NCI-H1092 treated with DMSO at 0.1 percent for 48 hours (cell line): ENCODE measurements around the gene TBC1D2B.

ENCODE experiments used
- DNase-seq: peaks from one replicate; lab custom pipeline; 2025; lab: John Stamatoyannopoulos, UW

The TBC1D2B gene

GRCh38 chr15:78054966-78055365 lies 22.5 kb downstream of the TBC1D2B start:
- DNase-seq, result no peak

- DNase-seq, result no peak
Measured at GRCh38 chr15:78054518-78054917, 23.0 kb downstream of the TBC1D2B start.

DNA sequence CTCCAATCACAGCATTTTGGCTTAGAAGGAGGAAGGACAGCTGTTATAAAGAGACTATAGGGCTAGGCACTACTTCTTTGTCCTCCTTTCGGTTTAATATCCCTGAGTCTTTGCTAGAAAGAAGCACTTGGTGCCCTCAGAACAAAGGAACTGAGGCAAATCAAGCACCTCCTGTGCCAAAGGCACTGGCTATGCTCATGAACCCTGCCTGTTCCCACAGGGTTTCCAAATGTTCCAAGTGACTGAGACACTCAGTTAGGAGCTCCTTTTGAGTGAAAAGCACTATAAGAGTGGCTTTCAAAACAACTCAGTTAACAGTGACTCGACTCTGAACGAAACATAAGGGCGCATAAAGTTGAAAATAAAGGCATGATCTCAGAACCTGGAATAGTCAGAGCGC lies 25.0 kb downstream of the TBC1D2B start:
- no peak for DNase-seq

DNA sequence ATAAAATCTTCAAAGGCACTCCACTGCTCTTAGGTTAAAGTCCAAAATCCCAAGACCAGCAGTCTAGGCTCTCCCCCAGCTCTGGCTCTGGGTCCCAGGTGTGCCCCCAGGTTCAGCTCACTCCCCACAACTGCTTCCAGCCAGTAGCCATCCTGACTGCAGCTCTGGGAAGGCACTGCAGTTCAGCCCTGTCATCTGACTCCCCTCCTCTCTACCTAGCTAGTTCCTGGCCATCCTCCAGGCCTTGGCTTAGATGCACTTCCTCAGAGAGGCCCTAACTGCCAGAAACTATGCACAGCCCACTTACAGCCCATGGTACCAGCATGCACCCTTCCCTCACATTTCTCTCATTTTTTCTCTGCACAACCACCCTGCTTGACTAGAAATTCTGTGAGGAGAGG lies 25.5 kb downstream of the TBC1D2B start:
- DNase-seq, result peak; percentile 13

DNA sequence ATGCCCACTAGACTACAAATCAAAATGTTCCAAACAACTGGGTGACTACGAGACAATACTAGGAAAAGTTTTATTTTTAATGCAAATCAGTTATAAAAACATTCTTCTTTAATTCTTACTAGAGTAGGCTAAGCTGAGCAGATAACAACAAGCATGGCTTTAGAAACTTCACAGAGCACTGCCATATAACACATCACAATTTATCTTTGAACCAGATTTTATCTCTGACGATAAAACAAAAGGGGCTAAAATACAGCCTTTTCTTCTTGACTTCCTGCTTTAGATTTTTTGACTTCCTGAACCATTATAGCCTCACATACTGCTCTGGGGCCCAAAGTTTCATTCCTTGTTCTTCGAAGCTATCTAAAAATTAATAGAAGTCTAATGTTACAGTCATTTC lies 25.9 kb downstream of the TBC1D2B start:
- no peak for DNase-seq

GRCh38 chr15:78050826-78051225 lies 26.7 kb downstream of the TBC1D2B start:
- DNase-seq, result no peak

GRCh38 chr15:78050441-78050809 lies 27.1 kb downstream of the TBC1D2B start:
- DNase-seq, result no peak

- DNase-seq, result no peak
Measured at GRCh38 chr15:78049691-78050440, 27.6 kb downstream of the TBC1D2B start.

DNA sequence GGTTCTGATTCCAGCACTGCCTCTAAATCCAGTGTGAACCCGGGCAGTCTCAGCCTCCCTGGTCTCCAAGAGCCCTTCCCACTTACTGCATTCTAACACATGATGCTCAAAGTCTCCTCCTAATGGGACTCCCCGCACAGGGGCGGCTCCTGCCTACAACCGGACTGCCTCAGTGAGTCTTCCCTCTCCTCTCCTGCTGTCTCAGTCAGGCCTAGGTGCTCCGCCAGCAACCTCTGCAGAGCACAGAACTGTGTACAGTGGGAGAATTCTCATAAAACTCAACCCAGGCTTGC lies 28.9 kb downstream of the TBC1D2B start:
- DNase-seq, result no peak

DNA sequence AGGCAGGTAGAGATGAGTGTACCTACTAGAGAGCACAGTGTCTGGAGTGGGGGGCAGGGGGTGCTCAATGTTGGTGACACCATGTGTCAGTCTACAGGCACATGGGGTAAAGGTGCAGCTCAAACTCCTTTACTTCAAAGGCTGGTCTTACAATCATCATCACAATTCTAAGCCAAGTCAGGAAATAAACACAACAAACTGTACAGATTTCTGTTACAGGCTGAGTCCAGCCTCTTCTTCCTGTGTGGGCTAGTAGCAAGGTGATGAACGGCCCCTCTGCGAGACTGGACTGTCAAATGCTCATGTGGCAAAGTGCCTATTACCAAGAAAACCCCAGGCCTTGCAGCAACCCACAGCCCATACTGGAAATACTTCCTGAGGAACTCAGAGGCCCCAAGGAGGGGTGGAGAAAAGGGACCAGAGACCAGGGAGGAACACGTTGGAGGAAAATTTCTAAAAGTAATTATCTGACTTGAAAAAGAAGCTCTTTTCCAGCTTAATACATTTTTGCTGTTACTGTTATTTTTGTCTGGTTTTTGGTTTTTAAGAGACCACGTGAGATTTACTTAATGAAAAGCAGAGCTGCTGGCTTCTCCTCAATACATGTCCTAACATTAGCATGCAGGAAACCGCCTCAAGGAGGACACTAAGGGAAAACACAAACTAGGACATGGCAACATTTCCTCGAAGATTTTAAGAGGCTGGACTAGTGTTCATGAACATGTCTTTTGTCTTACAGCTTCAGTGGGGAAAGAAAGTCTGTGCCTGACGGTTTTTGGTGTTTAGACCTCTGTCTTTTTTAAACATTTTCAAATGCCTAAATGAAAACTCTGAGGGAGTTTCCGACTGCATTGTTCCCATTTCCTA lies 29.5 kb downstream of the TBC1D2B start:
- DNase-seq, result no peak

- no peak for DNase-seq
Measured at GRCh38 chr15:78046796-78047341, 30.6 kb downstream of the TBC1D2B start.

DNA sequence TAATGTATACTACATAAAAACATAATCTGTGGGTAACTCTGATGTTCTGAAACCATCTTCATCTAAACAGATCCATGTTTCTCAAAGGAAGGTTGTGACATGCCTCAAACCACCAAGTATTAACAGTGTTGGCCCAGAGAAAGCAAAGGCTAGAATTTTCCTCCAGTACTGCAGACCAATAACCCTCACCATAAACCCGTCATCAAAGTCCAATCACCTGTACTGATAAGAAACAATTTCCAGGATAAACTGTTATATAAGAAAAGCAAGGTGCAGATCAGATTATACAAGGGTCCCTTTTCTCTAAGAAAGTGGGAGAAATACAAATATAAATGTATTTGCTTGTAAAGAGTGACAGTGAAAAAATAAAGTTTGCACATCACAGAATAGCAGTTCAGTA lies 32.3 kb downstream of the TBC1D2B start:
- no peak for DNase-seq

DNA sequence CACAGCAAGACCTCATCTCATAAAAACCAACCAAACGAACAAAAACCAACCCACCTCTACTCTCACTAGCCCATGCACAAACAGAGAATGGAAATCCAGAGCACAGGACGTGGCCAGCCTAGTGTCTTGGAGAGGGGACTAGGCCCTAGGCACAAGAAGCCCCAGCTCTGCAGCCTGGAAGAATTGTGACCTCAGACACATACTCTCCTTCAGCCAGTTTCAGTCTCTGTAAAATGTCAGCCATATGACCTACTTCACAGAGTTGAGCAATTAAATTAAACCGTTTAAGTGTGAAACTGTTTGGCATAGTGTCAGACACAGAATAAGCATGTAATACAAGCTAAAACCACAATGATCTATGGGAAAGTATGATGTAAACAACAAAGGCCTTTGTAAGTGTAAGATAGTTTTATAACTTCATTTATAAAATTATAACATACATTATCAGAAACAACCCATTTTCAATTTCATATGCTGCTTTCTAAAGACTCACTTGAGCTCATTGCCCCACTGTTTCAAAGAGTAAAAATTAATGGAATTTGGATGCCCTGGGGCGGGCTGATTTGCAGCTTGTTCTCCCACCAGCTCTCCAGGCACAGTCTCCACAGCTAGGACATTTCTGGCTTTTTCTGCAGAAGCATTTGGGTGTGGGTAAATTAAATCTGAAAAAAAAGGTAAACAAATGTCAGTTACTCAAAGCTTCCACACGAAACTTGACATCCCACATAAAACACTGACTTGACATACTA lies 32.9 kb downstream of the TBC1D2B start:
- no peak for DNase-seq

DNA sequence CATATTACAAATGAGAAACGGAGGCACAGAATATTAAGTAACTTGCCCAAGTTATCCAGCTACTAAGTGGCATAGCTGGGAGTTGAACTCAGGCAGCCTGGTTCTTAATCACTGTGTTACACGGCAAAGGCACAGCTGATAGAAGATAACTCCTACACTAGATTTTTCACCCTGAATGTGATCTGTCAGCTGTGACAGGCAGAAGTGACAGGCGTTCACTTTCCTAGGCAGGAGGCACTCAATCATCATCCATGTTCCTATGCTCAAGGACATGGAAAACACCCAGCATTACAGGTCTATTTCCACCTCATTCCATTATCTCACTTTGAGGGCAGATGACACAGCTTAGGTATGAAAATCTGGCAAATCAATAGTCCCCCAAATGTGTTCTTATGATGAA lies 35.6 kb downstream of the TBC1D2B start:
- DNase-seq, result no peak

DNA sequence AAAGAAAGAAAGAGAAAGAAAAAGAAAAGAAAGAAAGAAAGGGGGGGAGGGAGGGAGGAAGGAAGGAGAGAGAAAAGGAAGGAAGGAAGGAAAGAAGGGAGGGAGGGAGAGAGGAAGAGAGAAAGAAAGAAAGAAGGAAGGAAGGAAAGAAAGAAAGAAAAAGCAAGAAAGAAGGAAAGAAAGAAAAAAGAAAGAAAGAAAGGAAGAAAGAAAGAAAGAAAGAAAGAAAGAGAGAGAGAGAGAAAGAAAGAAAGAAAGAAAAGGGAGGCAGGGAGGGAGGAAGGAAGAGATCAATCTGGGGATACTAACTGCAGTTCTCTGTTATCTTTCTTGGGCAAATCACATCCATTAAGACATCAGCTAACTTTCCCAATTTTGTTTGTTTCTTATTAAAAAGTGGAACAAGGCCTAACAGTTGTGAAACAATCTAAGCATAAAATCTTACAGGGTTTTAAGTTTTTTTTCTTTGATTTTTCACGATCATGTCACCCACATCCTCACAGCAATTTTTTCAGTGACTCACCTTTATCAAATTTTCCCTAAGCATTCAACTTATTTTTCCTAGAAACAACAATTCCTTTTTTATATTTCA lies 36.8 kb downstream of the TBC1D2B start:
- no peak for DNase-seq

- no peak for DNase-seq
Measured at GRCh38 chr15:78038585-78039247, 38.8 kb downstream of the TBC1D2B start.

DNA sequence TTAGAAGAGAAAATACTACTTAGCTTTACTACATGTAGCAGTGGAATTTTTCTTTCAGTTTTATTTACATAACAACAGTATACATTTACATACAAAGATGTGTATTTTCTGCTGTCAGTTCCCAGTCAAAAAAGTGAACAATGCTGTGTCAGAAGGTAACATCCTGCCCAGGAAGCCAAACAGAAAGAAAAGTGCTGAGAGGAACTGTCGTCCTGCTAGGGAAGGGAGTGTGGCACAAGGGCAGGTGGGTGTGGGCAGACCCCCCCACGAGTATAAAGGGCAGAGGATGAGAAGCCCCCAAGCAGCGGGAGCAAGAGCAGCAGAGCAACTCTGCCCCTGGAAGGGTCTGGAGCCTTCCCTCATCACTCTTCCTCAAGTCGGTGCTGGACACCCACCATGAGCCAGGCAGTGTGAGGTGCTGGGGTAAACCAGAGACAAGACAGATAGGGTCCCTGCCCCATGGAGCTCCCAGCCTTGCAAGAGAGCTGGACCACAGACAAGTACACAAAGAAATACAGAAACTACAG lies 39.7 kb downstream of the TBC1D2B start:
- no peak for DNase-seq

DNA sequence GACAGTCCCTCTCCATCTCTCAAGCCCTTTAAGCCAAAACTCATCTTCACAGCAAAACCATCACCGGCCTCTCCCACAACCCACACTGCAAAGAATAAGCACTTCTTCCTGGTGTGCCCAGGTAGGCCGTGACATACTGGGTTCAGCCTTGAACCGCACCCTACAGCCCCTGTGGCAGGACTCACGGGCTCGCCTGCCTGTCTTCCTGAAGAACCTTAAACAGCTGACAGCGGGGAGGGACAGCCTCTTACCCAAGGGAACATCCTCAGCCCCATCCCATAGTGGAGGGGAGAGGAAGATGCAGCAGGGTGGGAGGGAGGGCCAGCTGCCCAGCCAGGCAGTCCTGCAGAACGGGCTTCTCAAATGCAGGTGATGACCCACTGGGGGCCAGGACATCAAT lies 40.2 kb downstream of the TBC1D2B start:
- no peak for DNase-seq

- no peak for DNase-seq
Measured at GRCh38 chr15:78035861-78036476, 41.5 kb downstream of the TBC1D2B start.

DNA sequence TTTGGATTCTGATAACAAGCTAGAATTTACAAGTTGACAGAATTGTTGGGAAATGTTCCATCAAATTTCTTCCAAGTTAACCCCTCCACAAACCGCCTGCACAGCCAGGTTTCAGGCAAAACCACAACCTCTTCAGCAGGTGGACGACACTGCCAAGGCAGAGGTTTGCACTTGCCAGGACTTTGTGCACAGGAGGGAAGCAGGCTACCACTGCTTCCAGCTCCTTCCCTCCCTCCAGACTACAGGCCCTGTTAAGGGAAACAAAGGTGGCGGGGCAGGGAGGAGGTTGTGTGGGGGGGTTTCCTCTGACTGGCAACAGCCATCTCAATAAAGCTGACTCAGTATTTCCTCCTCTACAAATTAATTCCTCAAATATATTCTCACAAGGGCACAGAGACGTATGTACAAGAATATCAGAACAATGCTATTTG lies 42.2 kb downstream of the TBC1D2B start:
- no peak for DNase-seq
